Endothelial cell of umbilical vein (primary cell): ENCODE data around the gene SEPTIN10. TPM values are rescaled to one million over a fixed set of nuclear protein-coding genes. Genes with fewer than 3 reads are reported as not detected.

Source experiments
- BruUV-seq: library from RNA; stranded (reverse); fragments of 400-500 nt; replicated peaks from 2 replicates; lab custom pipeline; 2021; lab: Mats Ljungman, UMichigan
- CTCF ChIA-PET: fragments of 300-600, 350-600 bp; sonication (Branson Sonifier 250); formaldehyde crosslinking; loops from one replicate; lab custom pipeline; 2021; ENCODE audit warnings: antibody characterized with exemption, inconsistent platforms; lab: Charles Lee
- POLR2A ChIA-PET: fragments of 300-600, 350-600 bp; sonication (Branson Sonifier 250); formaldehyde crosslinking; loops from one replicate; lab custom pipeline; 2021; ENCODE audit warnings: antibody characterized with exemption, inconsistent platforms; lab: Charles Lee
- DNase-seq: peaks from one replicate; pipeline ENCODE4 v3.0.0-alpha.2; 2011; ENCODE audit warnings: low read depth, low spot score
- FAIRE-seq: peaks from 2 replicates; lab custom pipeline; 2011; peaks lifted over from hg19 to GRCh38; lab: Jason Lieb, UNC
- H2AFZ ChIP-seq: 2 replicates; pipeline ENCODE4 v1.6.0; 2012; ENCODE audit warnings: low read depth, low read length, control low read depth, inconsistent platforms
- H3K27ac ChIP-seq: 2 replicates; pipeline ENCODE4 v1.5.1; 2011; ENCODE audit warnings: low read depth, mild to moderate bottlenecking, control low read depth, low read length, moderate library complexity; ENCODE audit not compliant: insufficient read depth
- H3K27me3 ChIP-seq, 2 experiments: 2 replicates each; pipeline versions ENCODE4 v1.6.0 to v1.6.1; 2011; ENCODE audit warnings: low read length in 2 of 2, mixed read lengths in 1 of 2; ENCODE audit not compliant: control insufficient read depth in 2 of 2, insufficient read depth in 2 of 2
- H3K36me3 ChIP-seq, 2 experiments: 2 replicates in 1 of 2; 3 replicates in 1 of 2; pipeline ENCODE4 v1.5.1; 2011; ENCODE audit warnings: low read length in 2 of 2, mild to moderate bottlenecking in 1 of 2, moderate library complexity in 1 of 2; ENCODE audit not compliant: control insufficient read depth in 2 of 2, insufficient read depth in 2 of 2; ENCODE audit errors: extremely low read depth in 1 of 2
- H3K4me1 ChIP-seq: 3 replicates; pipeline ENCODE4 v1.5.1; 2011; ENCODE audit warnings: mild to moderate bottlenecking, low read length; ENCODE audit not compliant: control insufficient read depth, insufficient read depth; ENCODE audit errors: extremely low read depth
- H3K4me2 ChIP-seq: 2 replicates; pipeline ENCODE4 v1.6.1; 2011; ENCODE audit warnings: low read length, control low read depth, mixed read lengths; ENCODE audit not compliant: insufficient read depth
- H3K4me3 ChIP-seq, 3 experiments: fragments of 200-600 bp in 1 of 3; sonication (generic), shearing (Covaris generic) in 1 of 3; replicated peaks in 1 of 3; 2 replicates each; pipeline ENCODE4 v1.5.1; 2011 to 2016; ENCODE audit warnings: control low read depth in 3 of 3, low read length in 3 of 3, mild to moderate bottlenecking in 2 of 3, inconsistent platforms in 1 of 3, low read depth in 1 of 3, moderate library complexity in 1 of 3; ENCODE audit not compliant: insufficient read depth in 1 of 3
- H3K79me2 ChIP-seq: 2 replicates; pipeline ENCODE4 v1.6.0; 2012; ENCODE audit warnings: low read length, inconsistent platforms; ENCODE audit not compliant: control insufficient read depth, insufficient read depth
- H3K9ac ChIP-seq: replicated peaks from 2 replicates; pipeline ENCODE3; 2011; ENCODE audit warnings: low read length, control low read depth; ENCODE audit not compliant: insufficient read depth; ENCODE audit errors: extremely low read depth
- H3K9me1 ChIP-seq: replicated peaks from 3 replicates; pipeline ENCODE4 v1.6.0; 2011; ENCODE audit warnings: mild to moderate bottlenecking, low read length; ENCODE audit not compliant: control insufficient read depth, insufficient read depth; ENCODE audit errors: extremely low read depth
- H3K9me3 ChIP-seq: replicated peaks from 2 replicates; pipeline ENCODE4 v1.5.1; 2012; ENCODE audit warnings: low read length, inconsistent platforms; ENCODE audit not compliant: control insufficient read depth, insufficient read depth
- H4K20me1 ChIP-seq: replicated peaks from 2 replicates; pipeline ENCODE3; 2011; ENCODE audit warnings: mild to moderate bottlenecking, low read length; ENCODE audit not compliant: control insufficient read depth, insufficient read depth; ENCODE audit errors: extremely low read depth
- CTCF ChIP-seq, 2 donors: IDR thresholded peaks; 1 replicate in 1 of 2; 2 replicates in 1 of 2; pipeline ENCODE4 v1.5.1; 2011; ENCODE audit warnings: low read length in 2 of 2, mild to moderate bottlenecking in 2 of 2, moderate library complexity in 2 of 2, control low read depth in 1 of 2, inconsistent platforms in 1 of 2, low read depth in 1 of 2; ENCODE audit not compliant: insufficient read depth in 1 of 2; ENCODE audit errors: extremely low read depth in 1 of 2
- EZH2 ChIP-seq: IDR thresholded peaks from 2 replicates; pipeline ENCODE4 v1.6.1; 2012; ENCODE audit warnings: borderline replicate concordance, low read depth, mild to moderate bottlenecking, moderate library complexity, low read length, inconsistent platforms; ENCODE audit not compliant: severe bottlenecking
- FOS ChIP-seq: IDR thresholded peaks from 2 replicates; pipeline ENCODE4 v1.6.1; 2011; ENCODE audit warnings: mild to moderate bottlenecking, low read length, moderate library complexity, borderline replicate concordance; ENCODE audit not compliant: insufficient read depth
- GATA2 ChIP-seq: IDR thresholded peaks from 2 replicates; pipeline ENCODE4 v1.7.0; 2011; ENCODE audit warnings: low read depth, mild to moderate bottlenecking, moderate library complexity, mixed read lengths, low read length; ENCODE audit not compliant: insufficient read length, insufficient read depth
- JUN ChIP-seq: IDR thresholded peaks from 2 replicates; pipeline ENCODE4 v1.6.1; 2011; ENCODE audit warnings: borderline replicate concordance, low read depth; ENCODE audit not compliant: insufficient read length, insufficient read depth
- MAX ChIP-seq: IDR thresholded peaks from 2 replicates; pipeline ENCODE4 v1.6.1; 2011; ENCODE audit not compliant: insufficient read depth, insufficient read length
- MYC ChIP-seq: IDR thresholded peaks from one replicate; pipeline ENCODE4 v1.6.1; 2011; ENCODE audit warnings: mild to moderate bottlenecking, low read depth, low read length
- POLR2A ChIP-seq: IDR thresholded peaks from 2 replicates; pipeline ENCODE4 v1.6.1; 2012; ENCODE audit warnings: low read depth, mild to moderate bottlenecking, control low read depth, low read length
- POLR2AphosphoS5 ChIP-seq: IDR thresholded peaks from 2 replicates; pipeline ENCODE4 v1.6.1; 2012; ENCODE audit warnings: low read depth, mild to moderate bottlenecking, control low read depth, low read length, moderate library complexity; ENCODE audit not compliant: insufficient read depth
- dilution Hi-C: fragments of 300-500 bp; cut with MboI; formaldehyde crosslinking; loops from one replicate; pipeline ENCODE4 v1.15.0; 2019; ENCODE audit warnings: low sequenced_read_pairs; ENCODE audit not compliant: extremely low pct_ligation_motif_present
- intact Hi-C: fragments of 100-400 bp; cut with micrococcal nuclease; formaldehyde crosslinking; loops from one replicate; pipeline ENCODE4 v1.10.0; 2022
- polyA plus RNA-seq, 4 experiments: library from polyadenylated mRNA; depleted of rRNA in 3 of 4; stranded (reverse) in 3 of 4; unstranded in 1 of 4; fragments of >200 nt; gene quantifications; 2 replicates each; pipeline versions ENCODE4 v1.2.1 to v1.2.3, GENCODE V29; 2011 to 2012; ENCODE audit warnings: missing spikeins in 1 of 4
- total RNA-seq: library from RNA; stranded (reverse); gene quantifications from 2 replicates; pipeline ENCODE4 v1.2.3, GENCODE V29; 2021

The SEPTIN10 gene
- total and polyA plus RNA-seq, 2 donors (not counting 3 experiments of a cell fraction or from before 2014, with no cell fraction given) = 26.1 to 121 TPM

- Histone ChIP-seq H4K20me1 (no peaks in the 10 kb centered on the region), H3K27me3 (no peaks in the 10 kb centered on the region), H3K27ac (no peak overlapping the region), H3K9me3 (no peaks in the 10 kb centered on the region), H3K4me2 (no peak overlapping the region), H3K9me1 (no peaks in the 10 kb centered on the region), H3K4me3 (no peak overlapping the region), H3K9ac (no peak overlapping the region), H3K4me1 (no peaks in the 10 kb centered on the region), H2AFZ (no peak overlapping the region), H3K36me3 (no peaks in the 10 kb centered on the region), H3K79me2 (no peaks in the 10 kb centered on the region)
- dilution Hi-C loops (no loop called here), intact Hi-C loops (loop anchor here (2.0 kb wide), 1 partner anchor 241 kb away; no protein-coding TSS in a partner anchor)
- FAIRE-seq = no peak
- no peak for TF ChIP-seq POLR2AphosphoS5
- TF ChIP-seq JUN = no peak
- TF ChIP-seq MYC = no peak
- no peak for TF ChIP-seq CTCF (IDR thresholded peaks at IDR 0.05; ENCODE audit: extremely low read depth in 1 of 2, insufficient read depth in 1 of 2, low read depth in 1 of 2, low read length in 2 of 2)
- no peak for TF ChIP-seq FOS
- no peak for TF ChIP-seq POLR2A
- TF ChIP-seq MAX = no peak
- TF ChIP-seq EZH2 = no peak
- no peak for TF ChIP-seq GATA2
- ChIA-PET CTCF (interaction anchor here (1.3 to 7.7 kb wide), 5 partner anchors 10 to 379 kb away, joined by 3 to 163 read pairs (median 3); partner anchors contain the start of gene SH3RF3), POLR2A (no interaction called here)
- BruUV-seq = no TSS peak
- no peak for DNase-seq
Observed at GRCh38 chr2:109507828-109508227, 105.9 kb downstream of the SEPTIN10 start.
